Cerebellar nuclear complex (tissue), 1 donor: ENCODE measurements around the gene TGFA.

Experiments
- DNase-seq, 2 experiments: peaks; one replicate each; lab custom pipeline; 2025; lab: John Stamatoyannopoulos, UW

TGFA gene

DNA sequence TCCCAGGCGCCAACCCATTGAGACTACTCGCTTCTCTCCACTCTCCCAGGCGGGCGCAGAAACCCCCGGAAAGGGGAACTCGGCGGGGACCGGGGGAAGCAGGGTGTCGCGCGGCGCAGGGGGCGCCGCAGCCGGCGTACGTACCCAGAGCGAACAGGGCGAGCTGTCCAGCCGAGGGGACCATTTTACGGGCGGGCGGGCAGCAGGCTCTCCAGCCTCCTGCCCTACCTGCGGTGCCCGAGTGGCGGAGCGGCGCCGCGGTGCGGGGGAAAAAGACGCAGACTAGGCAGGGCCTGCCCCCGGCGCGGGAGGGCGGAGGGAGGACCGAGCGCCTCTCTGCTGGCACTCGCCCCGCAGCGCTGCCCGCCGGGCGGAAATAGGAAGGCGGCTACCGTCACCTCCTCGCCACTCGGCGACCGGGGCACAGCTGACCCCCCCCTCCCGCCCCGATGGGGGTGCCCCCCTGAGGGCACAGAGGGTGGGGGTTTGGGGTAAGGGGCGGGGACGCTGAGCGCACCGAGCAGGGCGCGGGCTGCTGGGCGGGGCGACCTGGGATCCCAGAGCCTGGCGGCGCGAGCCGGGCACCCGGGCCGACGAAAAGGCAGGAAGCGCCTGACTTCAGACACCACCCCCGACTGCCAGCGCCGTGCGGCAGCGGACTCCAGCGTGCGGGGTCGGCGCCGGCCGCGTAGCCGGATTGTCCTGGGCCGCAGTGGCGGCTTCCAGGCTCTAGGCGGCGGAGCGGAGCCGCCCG is at the start of gene TGFA:
Gene TGFA, minus strand, starts transcription at position 243 of the 754 bp plus-strand sequence. Its CDS starts 59 bp downstream, at position 184.
- no peak for DNase-seq

DNA sequence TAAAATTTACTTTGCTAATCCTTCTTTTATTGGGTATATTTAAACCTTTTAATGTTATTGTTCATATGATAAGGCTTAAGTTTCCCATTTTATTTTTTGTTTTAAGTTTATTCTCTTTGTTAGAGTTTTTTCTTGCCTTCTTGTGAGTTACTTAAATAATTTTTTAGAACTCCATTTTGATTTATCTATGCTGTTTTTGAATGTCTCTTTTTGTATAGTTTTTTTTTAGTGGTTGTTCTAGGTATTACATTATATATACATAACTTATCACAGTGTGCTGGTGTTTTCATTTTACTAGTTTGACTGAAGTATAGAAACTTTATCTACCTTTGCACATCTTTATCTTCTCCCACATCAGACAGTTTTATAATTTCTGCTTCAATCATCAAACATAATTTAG is 49.4 kb upstream of the TGFA start:
- no peak for DNase-seq

DNA sequence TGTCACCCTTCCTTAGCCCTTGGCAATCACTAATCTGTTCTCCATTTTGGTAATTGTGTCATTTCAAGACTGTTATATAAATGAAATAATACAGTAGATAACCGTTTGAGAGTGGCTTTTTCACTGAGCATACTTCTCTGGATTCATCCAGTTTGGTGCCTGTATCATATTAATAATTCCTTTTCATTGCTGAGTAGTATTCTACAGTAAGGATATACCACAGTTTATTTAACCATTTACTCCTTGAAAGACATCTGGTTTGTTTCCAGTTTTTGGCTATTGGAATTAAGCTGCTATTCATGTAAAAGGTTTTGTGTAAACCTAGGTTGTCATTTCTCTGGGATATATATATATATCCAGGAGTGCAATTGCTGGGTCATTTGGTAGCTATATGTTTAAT is 44.6 kb upstream of the TGFA start:
- no peak for DNase-seq

DNA sequence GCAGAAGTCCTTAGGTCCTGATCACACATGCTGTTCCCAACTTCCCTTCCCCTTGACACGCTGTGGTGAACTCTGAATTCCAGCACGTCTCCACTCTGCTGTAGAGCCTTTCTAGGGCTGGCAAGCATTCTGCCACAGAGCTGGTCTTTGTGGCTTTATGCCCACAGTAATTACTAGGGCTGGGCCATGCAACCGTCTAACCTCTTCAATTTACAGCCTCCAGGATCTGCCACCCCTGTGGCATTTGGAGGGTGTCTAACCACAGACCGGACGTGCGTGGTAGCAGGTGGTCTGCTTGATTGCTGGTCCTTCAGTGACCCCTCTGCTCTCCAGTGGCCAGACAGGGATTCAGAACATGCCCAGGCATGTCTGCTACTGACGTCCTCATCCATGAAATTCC is 43.1 kb upstream of the TGFA start:
- no peak for DNase-seq

DNA sequence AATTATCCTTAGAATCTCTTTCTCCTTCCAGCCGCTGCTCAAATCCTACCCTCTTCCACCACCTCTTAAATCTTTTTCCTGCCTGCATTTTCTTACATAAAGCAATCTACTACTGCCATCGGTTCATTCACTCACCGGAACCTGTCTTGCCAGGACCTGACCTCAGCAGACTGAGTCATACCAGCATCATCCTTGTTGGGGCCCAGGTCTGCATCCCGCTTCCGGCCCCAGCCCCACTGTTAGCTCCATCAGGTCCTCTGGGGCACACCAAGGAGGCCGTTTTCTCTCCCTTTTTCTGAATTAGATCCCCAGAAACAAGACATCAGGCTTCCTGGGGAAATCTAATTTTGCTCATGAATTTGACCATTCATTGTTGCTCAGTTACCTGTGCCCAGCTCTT is 42.7 kb upstream of the TGFA start:
- no peak for DNase-seq

DNA sequence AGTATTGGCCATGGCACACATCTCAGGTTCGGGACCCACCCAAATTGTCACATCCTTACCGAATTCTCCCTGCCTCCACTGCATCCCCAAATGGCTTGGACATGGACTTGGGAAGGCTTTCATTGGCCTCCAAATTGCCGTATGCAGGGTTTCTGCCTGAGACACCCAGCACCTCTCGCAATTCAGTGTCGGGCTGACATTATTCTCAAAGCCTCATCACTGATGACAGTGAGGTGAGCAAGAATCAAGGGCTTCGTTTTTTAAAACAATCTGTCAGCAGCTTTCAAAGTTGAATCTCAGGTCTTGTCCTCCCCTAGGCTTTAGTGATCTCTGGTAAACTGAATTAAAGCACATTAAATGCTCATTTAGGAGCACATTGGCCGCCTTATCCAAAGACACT is 29.5 kb upstream of the TGFA start:
- no peak for DNase-seq

DNA sequence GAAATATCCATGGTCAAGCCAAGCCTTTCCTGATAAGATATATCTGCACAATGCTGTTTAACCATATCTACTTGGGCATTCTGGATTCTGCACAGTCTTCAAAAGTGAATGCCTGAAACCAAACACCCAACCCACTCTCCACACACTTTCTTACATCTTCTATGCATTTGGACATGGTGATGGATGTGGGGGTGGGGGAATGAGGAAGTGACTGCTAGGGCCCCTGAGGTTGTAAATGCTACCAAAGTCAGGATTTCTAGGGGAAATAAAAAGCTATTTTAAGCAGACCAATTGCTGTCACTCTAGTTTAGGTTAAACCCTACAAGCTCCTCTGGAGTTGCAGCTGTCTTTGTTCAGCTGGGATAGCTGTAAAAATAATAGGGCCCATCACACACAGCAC is 26.7 kb upstream of the TGFA start:
- no peak for DNase-seq

DNA sequence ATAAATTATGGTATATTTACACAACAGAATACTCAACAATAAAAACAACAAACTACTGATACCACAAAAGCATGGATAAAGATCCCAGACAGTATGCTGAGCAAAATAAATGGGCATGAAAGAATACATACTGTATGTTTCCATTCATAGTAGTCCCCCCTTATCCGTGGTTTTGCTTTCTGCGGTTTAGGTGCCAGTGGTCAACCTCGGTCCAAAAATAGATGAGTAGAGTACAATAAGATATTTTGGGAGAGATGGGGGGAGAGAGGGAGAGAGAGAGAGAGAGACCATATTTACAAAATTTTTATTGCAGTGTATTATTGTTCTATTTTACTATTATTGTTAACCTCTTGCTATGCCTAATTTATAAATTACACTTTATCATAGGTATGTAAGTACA is 21.0 kb upstream of the TGFA start:
- no peak for DNase-seq

DNA sequence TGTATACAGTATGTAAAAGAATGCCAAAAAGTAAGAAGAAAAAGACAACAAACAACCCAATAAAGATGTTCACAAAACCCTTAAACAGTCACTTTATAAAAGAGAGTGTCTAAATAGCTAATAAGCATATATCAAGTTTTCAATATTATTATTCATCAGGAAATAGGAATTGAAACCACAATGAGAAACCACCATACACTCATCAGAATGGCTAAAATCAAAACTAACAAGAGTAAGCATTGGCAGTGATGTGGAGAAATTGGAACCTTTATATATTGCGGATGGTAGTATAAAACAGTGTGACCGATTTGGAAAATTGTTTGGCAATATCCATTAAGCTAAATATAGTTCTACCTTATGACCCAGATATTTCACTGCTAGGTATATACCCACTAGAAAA is 20.5 kb upstream of the TGFA start:
- no peak for DNase-seq

DNA sequence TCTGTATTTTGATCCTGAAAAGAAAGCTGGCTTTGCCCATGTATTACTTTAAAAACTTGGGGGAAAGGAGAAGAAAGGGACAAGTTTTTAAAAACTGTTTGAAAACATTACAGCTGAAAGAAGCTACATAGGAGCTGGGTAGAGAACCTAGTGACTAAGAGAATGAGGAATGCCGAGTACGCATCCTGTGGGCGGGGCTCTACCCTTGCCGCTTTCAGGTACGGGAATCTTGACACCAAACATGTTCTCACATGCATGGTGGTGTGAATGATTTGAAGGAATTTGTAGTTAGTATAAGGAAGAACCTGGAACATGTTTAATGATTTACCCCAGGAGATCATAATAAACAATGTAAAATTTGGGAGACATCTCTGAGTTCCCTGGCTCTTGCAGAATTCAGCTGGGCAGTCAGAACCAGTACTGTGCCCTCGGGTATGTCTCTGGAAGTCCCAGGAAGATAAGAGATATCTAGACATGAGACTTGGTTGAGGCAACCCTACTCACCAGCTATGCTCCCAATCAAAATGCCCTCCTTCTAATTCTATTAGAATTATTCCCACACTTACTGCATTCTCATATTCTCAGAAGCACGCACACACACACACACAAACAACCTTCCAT is 16.5 kb upstream of the TGFA start:
- no peak for DNase-seq

DNA sequence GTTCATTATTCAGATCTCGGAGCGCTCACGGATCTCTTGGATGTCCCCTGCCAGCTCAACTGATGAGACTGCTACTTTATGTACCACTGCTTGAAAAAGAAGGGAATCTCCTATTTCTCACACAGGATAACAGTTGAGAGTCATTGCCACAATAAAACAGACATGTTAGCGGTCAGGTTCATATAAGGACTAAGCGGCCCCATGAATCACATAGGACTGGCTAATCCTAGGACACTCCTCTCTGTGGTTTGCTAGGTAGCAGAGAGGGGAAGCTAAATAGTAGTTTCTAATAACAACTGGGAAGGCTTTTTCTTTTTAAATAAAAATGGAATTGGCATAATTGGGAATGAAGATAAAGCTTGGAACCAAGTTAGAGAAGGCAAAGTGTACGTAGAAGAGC is 15.9 kb upstream of the TGFA start:
- DNase-seq: no peak

DNA sequence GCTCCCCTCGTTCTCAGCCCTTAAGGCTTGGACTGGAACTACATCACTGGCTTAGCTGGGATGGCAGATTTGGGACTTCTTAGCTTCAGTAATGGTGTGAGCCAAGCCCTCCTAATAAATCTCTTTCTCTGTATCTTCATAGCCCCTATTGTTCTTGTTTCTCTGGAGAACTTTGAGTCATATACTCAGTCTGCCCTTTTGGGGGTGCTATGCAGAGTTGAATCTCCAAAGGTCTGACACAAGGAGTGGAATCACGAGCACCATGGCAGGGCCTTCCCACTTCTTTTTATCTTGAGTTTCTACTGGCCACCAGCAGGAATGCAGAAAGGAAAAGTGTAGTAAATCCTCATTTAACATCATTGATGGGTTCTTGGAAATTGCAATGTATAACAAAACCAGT is 13.3 kb upstream of the TGFA start:
- no peak for DNase-seq

DNA sequence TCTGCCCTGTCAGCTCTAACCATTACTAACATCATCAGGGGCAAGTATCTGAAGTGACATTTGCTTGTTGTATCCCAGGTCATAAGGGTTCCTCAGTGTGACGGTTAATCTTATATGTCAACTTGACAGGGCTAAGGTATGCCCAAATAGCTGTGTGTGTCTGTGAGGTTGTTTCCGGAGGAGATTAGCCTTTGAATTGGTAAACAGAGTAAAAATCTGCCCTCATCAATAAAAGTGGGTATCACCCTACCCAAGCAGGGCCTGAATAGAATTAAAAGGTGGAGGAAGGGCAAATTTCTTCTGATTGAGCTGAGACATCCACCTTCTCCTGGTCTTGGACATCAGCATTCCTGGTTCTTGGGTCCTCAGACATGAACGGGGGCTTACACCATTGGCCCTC is 12.8 kb upstream of the TGFA start:
- no peak for DNase-seq

DNA sequence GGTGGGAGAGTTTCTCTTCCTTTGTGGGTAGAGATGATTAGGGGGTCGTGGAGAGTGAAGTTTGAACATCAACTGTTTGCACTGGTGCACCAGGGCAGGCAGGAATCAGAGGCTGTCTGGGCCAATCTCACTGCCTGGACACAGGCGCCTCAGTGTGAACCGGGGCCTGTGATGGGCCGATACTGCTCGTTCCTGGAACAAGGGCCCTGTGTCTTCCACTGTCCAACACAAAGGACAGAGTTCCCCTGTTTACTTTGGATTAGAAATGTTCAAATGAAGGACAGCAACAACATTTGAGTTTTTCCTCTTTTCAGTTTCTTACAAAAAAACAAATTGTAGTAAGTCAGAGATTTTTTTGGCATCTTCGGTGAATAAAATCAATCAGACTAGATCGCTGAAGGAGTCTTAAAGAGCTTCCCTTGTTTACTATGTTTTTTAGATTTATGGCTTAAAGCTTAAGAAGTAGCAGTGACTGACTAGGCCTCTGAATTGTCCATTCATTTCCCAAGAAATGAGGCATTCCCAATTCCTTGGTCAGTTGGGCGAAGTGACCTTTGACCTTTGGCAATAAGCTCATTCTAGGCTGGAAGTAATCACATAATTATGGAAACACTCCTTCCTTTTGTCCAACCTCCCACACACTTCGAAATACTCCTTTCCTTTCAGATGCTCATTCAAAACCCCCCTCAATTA is 11.6 kb upstream of the TGFA start:
- DNase-seq: no peak

DNA sequence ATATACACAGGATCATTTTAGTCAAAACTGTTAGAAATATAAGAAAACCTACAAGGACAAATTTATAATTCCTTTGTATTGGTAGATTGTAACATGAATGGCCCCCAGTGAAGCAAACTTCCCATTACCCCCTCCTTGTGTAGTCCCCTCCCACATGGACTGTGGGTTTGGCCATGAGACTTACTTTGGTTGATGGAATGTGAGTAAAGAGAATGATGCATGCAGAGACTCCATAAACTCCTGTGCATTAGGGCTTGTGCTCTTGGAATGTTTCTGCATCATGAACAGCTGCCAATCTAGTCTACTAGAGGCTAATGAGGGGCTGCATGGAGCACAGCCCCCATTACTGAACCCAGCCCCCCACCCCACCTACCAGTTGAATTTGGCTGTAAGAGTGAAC is 8.3 kb upstream of the TGFA start:
- no peak for DNase-seq

DNA sequence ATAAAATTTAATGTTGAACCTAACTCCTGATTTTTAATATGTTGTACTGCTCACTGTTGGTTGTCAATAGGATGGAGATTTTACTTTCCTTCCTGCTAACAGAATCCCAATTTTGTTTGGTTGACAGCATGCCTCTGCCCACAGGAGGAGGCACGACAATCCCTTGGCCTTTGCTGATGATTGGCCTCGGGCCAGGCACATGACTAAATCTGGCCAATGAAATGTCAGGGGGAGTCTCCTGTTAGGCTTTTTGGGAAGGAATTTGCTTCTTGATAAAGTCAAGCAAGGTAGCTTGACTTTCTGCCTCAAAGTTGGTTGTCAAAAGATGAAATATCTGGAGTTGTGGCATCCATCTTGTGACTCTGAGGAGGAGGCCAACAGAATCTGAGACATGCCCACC is 6.8 kb upstream of the TGFA start:
- no peak for DNase-seq

DNA sequence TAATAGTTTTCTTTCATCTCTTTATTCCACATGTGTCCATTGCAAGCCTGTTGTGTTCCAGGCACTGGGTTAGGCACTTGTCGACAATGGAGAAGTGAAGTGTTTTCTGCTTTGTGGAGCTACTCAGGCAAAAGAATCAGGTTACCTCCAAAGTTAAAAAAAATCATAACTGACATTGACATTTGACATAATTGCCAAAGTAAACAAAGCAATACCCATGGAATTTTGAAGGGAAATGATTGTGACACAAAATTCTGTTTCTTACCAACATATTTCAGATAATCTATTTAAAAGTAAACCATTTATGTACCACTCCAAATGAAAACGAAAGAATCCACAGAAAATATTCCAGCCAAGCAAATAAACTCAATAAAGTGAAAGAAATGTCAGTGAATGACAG is 6.4 kb upstream of the TGFA start:
- DNase-seq: no peak

DNA sequence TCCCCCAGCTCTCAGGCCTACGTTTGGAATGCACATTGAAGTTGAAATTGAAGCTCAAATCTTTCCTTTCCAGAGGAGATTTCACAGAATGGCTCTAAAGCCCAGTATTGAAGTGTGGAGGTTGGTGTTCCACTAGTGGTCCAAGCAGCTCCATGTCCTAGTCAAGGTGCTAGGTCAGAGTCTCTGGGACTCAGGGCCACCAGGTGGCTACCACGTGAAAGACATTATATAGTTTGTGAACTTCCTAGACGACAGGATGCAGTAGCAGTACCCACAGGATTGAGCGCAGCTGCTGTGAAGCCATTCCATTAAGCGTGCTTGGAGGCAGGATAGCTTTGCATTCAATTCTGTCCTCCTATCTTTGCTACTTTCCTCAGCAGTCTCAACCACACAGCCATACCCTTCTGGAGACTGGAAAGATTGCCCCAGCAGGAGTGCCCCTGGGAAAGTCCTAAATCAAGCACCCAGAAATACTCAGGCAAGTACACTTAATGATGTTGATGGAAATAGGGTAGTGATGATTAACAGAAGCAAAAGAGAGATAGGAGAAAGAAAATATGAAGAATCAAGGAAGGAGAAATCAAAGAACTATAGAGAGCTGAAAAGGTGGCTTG is 4.7 kb upstream of the TGFA start:
- no peak for DNase-seq

DNA sequence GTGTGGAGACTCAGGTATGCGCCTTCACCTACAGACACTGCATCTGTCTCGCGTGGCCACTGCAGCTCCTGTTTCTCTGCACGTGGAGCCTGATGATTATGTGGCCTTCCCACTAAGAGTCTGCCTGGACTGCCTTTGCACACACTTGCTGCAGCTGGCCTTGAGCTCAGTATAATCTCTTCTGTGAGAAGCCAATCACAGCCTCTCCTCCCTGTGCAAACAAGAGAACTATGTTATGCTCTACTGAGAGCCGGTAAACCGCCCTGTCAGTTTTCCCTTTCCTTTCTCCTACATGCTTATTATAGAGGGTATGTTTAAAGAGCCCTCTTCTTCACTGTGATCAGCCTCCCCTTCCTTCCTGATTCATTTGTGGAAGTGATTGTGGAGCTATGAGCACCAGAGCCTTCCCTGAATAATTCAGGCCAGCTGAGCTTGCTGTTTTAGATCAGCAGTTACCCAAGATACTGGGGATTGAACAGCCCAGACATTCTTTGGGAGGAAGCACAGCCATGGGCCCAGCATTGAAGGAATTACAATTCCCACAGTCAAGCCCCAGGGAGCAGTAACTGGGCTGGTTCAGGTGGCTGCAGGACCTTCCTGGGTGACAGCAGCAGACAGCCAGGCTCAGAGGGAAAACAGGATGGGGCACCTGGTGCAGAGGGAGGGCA is 3.7 kb upstream of the TGFA start:
- DNase-seq: no peak

DNA sequence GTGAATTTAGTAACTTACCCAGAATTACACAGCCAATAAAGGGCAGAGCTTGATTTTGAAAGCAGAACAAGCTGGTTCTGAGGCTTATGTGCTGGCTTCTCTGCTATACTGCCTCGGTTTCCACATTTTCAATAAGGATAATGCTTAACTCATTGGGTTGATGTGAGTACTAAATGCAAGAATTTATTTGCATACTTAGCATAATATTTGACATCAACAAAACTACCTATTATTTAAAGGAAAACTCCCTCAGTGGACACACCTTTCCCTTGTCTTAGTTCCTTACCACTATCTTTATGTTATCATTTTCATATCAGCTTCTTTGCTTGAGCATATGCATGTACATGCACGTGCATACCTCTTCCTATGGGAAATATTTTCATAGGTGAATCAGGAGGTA is 3.0 kb upstream of the TGFA start:
- DNase-seq: no peak

DNA sequence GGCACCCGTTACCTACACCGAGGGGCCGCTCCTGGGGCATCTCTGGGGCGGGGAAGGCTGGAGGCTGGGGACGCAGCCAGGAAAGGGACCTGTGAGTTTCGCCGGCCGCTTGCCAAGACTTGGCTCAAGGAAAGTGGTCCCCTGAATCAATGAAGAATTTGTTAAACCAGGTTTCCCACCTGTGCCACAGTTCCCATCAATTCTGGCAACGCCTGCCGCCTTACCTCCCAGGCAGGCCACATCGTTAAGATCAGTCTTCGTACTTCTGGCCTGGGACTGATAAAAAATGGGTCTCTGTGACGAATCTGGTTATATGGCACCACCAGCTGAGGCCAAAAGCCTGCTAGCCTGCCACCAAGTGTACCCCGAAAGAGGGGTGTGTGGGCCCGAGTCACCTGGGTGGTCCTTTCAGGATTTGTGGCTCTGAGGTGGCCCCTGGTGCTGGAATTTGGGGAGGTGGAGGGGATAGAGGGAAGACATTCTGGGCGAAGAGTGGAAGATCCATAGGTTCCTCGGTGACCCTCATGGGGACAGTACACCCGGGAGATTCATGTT is 789 bp upstream of the TGFA start:
- no peak for DNase-seq

DNA sequence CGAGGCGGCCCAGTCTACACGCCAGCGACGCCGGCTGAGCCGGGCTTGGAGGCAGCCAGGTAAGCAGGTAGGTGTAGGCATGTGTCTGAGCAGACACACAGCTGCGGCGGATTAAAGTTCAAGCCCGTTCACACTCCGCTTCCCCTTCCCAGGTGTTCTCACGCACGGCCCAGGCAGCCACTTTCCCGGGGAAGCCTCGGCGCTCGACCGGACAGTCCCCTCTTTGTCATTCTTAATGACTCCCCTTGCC is 367 bp downstream of the TGFA start:
- DNase-seq: no peak
